Measurements from ENCODE around the gene ANKRD11. TPM values are rescaled to one million over a fixed set of nuclear protein-coding genes. Genes with fewer than 3 reads are reported as not detected.

ANKRD11 gene
- polyA plus RNA-seq, 4 donors = 48.4 to 86.7 (median 65.5) TPM

GRCh38 chr16:89370081-89370511, 120.3 kb downstream of the ANKRD11 start:
- no peak for FAIRE-seq

DNA sequence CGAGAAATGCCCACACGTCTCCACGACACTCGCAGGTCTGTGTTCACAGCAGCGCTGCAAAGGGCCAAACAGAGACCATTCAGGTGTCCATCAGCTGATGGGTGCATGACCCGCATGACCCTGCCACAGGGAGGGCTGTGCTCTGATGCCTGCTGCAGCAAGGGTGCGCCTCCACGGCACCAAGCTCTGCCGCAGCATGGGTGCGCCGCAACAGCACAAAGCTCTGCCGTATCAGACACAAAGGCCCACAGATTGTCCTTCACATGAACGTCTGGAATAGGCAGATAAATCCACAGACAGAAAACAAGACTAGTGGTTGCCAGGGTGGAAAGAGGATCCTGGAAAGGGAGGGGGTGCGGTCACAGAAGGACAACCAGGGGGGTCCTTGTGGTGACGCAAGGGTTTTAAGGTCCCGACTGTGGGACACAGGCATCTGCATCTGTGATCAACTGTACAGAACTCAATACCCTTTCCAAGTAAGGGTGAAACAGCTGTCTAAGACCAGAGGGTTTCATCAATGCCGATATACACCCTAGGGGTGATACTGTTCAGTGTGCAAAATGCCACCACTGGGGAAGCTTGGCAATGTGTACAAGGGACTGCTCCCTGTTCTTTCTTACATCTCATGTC, 121.0 kb downstream of the ANKRD11 start:
- no peak for DNase-seq
- Histone ChIP-seq H3K9me3 (ENCODE audit: control insufficient read depth in 2 of 2, insufficient read depth in 1 of 2, low read depth in 1 of 2, low read length in 1 of 2) (no peaks in the 10 kb centered on the region), H3K4me1 (ENCODE audit: control insufficient read depth in 3 of 3, insufficient read depth in 2 of 3, low read depth in 1 of 3, low read length in 2 of 3) (peaks cover 2 to 6% (median 3%) of the 10 kb centered on the region in 3 donors), H3K4me3 (ENCODE audit: low read depth in 1 of 3, low read length in 3 of 3) (no peak overlapping the region), H3K27ac (ENCODE audit: low read depth in 1 of 3, low read length in 2 of 3) (no peak overlapping the region), H3K36me3 (ENCODE audit: control insufficient read depth in 3 of 3, insufficient read depth in 2 of 3, low read depth in 1 of 3, low read length in 3 of 3) (peaks cover 0 to 63% (median 0%) of the 10 kb centered on the region in 3 donors), H3K27me3 (ENCODE audit: control insufficient read depth in 3 of 3, insufficient read depth in 3 of 3, low read length in 3 of 3) (no peaks in the 10 kb centered on the region)
- FAIRE-seq = no peak
- WGBS, 3 donors = 85 to 91% (median 86%) methylated on average over 17 of the region's 17 CpGs

More at GRCh38 chr16:89370081-89370511, 120.3 kb downstream of the ANKRD11 start:
- Histone ChIP-seq H3K27ac (ENCODE audit: low read depth in 1 of 3, low read length in 2 of 3) (no peak overlapping the region), H3K27me3 (ENCODE audit: control insufficient read depth in 3 of 3, insufficient read depth in 3 of 3, low read length in 3 of 3) (no peaks in the 10 kb centered on the region), H3K4me1 (ENCODE audit: control insufficient read depth in 3 of 3, insufficient read depth in 2 of 3, low read depth in 1 of 3, low read length in 2 of 3) (peaks cover 0 to 6% (median 0%) of the 10 kb centered on the region in 3 donors), H3K36me3 (ENCODE audit: control insufficient read depth in 3 of 3, insufficient read depth in 2 of 3, low read depth in 1 of 3, low read length in 3 of 3) (peaks cover 0 to 63% (median 0%) of the 10 kb centered on the region in 3 donors), H3K9me3 (ENCODE audit: control insufficient read depth in 2 of 2, insufficient read depth in 1 of 2, low read depth in 1 of 2, low read length in 1 of 2) (peaks cover 0 to 2% of the 10 kb centered on the region in 2 donors), H3K4me3 (ENCODE audit: low read depth in 1 of 3, low read length in 3 of 3) (no peak overlapping the region)
- WGBS, 3 donors = 63 to 65% (median 64%) methylated on average over 5 of the region's 5 CpGs
- DNase-seq = no peak

- 87 to 97% (median 91%) methylated on average over 7 of the region's 7 CpGs for WGBS, 3 donors
- Histone ChIP-seq H3K36me3 (ENCODE audit: control insufficient read depth in 3 of 3, insufficient read depth in 2 of 3, low read depth in 1 of 3, low read length in 3 of 3) (peaks cover 0 to 62% (median 0%) of the 10 kb centered on the region in 3 donors), H3K27ac (ENCODE audit: low read depth in 1 of 3, low read length in 2 of 3) (no peak overlapping the region), H3K27me3 (ENCODE audit: control insufficient read depth in 3 of 3, insufficient read depth in 3 of 3, low read length in 3 of 3) (no peaks in the 10 kb centered on the region), H3K4me3 (ENCODE audit: low read depth in 1 of 3, low read length in 3 of 3) (no peak overlapping the region), H3K4me1 (ENCODE audit: control insufficient read depth in 3 of 3, insufficient read depth in 2 of 3, low read depth in 1 of 3, low read length in 2 of 3) (peaks cover 4 to 10% (median 8%) of the 10 kb centered on the region in 3 donors), H3K9me3 (ENCODE audit: control insufficient read depth in 2 of 2, insufficient read depth in 1 of 2, low read depth in 1 of 2, low read length in 1 of 2) (no peaks in the 10 kb centered on the region)
- no peak for FAIRE-seq
- DNase-seq = no peak
Observed at GRCh38 chr16:89368604-89369249, 121.6 kb downstream of the ANKRD11 start.

GRCh38 chr16:89367538-89367915, 122.8 kb downstream of the ANKRD11 start:
- no peaks in the 10 kb centered on the region for H3K9me3 ChIP-seq (ENCODE audit: control insufficient read depth in 2 of 2, insufficient read depth in 1 of 2, low read depth in 1 of 2, low read length in 1 of 2)
- no peak for FAIRE-seq
- H3K27ac ChIP-seq (ENCODE audit: low read depth in 1 of 3, low read length in 2 of 3) = no peak overlapping the region
- no peak for DNase-seq
- 89 to 95% (median 95%) methylated on average over 7 of the region's 7 CpGs for whole genome bisulfite sequencing, 3 donors
- H3K4me3 ChIP-seq (ENCODE audit: low read depth in 1 of 3, low read length in 3 of 3) = no peak overlapping the region
- no peaks in the 10 kb centered on the region for H3K27me3 ChIP-seq (ENCODE audit: control insufficient read depth in 3 of 3, insufficient read depth in 3 of 3, low read length in 3 of 3)
- H3K4me1 ChIP-seq (ENCODE audit: control insufficient read depth in 3 of 3, insufficient read depth in 2 of 3, low read depth in 1 of 3, low read length in 2 of 3) = peaks cover 4 to 13% (median 8%) of the 10 kb centered on the region in 3 donors
- H3K36me3 ChIP-seq (ENCODE audit: control insufficient read depth in 3 of 3, insufficient read depth in 2 of 3, low read depth in 1 of 3, low read length in 3 of 3) = peaks cover 0 to 50% (median 0%) of the 10 kb centered on the region in 3 donors

- H3K4me3 ChIP-seq (ENCODE audit: low read depth in 1 of 3, low read length in 3 of 3) = no peak overlapping the region
- no peaks in the 10 kb centered on the region for H3K27me3 ChIP-seq (ENCODE audit: control insufficient read depth in 3 of 3, insufficient read depth in 3 of 3, low read length in 3 of 3)
- H3K36me3 ChIP-seq (ENCODE audit: control insufficient read depth in 3 of 3, insufficient read depth in 2 of 3, low read depth in 1 of 3, low read length in 3 of 3) = peaks cover 0 to 43% (median 0%) of the 10 kb centered on the region in 3 donors
- DNase-seq (no peak), FAIRE-seq (no peak)
- WGBS, 3 donors = 94 to 95% (median 95%) methylated on average over 35 to 37 of the region's 37 CpGs
- H3K4me1 ChIP-seq (ENCODE audit: control insufficient read depth in 3 of 3, insufficient read depth in 2 of 3, low read depth in 1 of 3, low read length in 2 of 3) = peaks cover 4 to 15% (median 11%) of the 10 kb centered on the region in 3 donors
- H3K9me3 ChIP-seq (ENCODE audit: control insufficient read depth in 2 of 2, insufficient read depth in 1 of 2, low read depth in 1 of 2, low read length in 1 of 2) = no peaks in the 10 kb centered on the region
- H3K27ac ChIP-seq (ENCODE audit: low read depth in 1 of 3, low read length in 2 of 3) = no peak overlapping the region
Observed at GRCh38 chr16:89366561-89367537, 123.5 kb downstream of the ANKRD11 start.

DNA sequence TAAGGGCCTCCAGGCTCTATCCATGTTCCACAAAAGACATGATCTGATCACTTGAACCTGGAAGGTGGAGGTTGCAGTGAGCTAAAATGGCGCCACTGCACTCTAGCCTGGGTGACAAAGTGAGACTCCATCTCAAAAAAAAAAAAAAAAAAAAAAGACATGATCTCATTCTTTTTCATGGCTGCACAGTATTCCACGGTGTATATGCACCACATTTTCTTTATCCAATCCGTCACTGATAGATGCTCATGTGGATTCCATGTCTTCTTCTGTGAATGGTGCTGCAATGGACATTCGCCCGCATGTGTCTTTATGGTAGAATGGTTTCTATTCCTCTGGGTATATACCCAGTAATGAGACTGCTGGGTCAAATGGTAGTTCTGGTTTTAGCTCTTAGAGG, 124.4 kb downstream of the ANKRD11 start:
- H3K9me3 ChIP-seq (ENCODE audit: control insufficient read depth in 2 of 2, insufficient read depth in 1 of 2, low read depth in 1 of 2, low read length in 1 of 2) = no peaks in the 10 kb centered on the region
- no peak for DNase-seq
- peaks cover 0 to 40% (median 0%) of the 10 kb centered on the region in 3 donors for H3K36me3 ChIP-seq (ENCODE audit: control insufficient read depth in 3 of 3, insufficient read depth in 2 of 3, low read depth in 1 of 3, low read length in 3 of 3)
- H3K27ac ChIP-seq (ENCODE audit: low read depth in 1 of 3, low read length in 2 of 3) = no peak overlapping the region
- H3K27me3 ChIP-seq (ENCODE audit: control insufficient read depth in 3 of 3, insufficient read depth in 3 of 3, low read length in 3 of 3) = no peaks in the 10 kb centered on the region
- no peak for FAIRE-seq
- 97 to 98% (median 97%) methylated on average over 5 of the region's 5 CpGs for WGBS, 3 donors
- H3K4me3 ChIP-seq (ENCODE audit: low read depth in 1 of 3, low read length in 3 of 3) = no peak overlapping the region
- peaks cover 4 to 15% (median 11%) of the 10 kb centered on the region in 3 donors for H3K4me1 ChIP-seq (ENCODE audit: control insufficient read depth in 3 of 3, insufficient read depth in 2 of 3, low read depth in 1 of 3, low read length in 2 of 3)

GRCh38 chr16:89365044-89365467, 125.3 kb downstream of the ANKRD11 start:
- no peaks in the 10 kb centered on the region for H3K27me3 ChIP-seq (ENCODE audit: control insufficient read depth in 3 of 3, insufficient read depth in 3 of 3, low read length in 3 of 3)
- H3K36me3 ChIP-seq (ENCODE audit: control insufficient read depth in 3 of 3, insufficient read depth in 2 of 3, low read depth in 1 of 3, low read length in 3 of 3) = peaks cover 0 to 34% (median 0%) of the 10 kb centered on the region in 3 donors
- DNase-seq (no peak), FAIRE-seq (no peak)
- no peak overlapping the region for H3K27ac ChIP-seq (ENCODE audit: low read depth in 1 of 3, low read length in 2 of 3)
- peaks cover 5 to 16% (median 13%) of the 10 kb centered on the region in 3 donors for H3K4me1 ChIP-seq (ENCODE audit: control insufficient read depth in 3 of 3, insufficient read depth in 2 of 3, low read depth in 1 of 3, low read length in 2 of 3)
- no peak overlapping the region for H3K4me3 ChIP-seq (ENCODE audit: low read depth in 1 of 3, low read length in 3 of 3)
- no peaks in the 10 kb centered on the region for H3K9me3 ChIP-seq (ENCODE audit: control insufficient read depth in 2 of 2, insufficient read depth in 1 of 2, low read depth in 1 of 2, low read length in 1 of 2)
- WGBS, 3 donors = 55 to 71% (median 66%) methylated on average over 2 of the region's 2 CpGs

- Histone ChIP-seq H3K27ac (ENCODE audit: low read depth in 1 of 3, low read length in 2 of 3) (no peak overlapping the region), H3K4me1 (ENCODE audit: control insufficient read depth in 3 of 3, insufficient read depth in 2 of 3, low read depth in 1 of 3, low read length in 2 of 3) (peaks cover 5 to 17% (median 16%) of the 10 kb centered on the region in 3 donors), H3K36me3 (ENCODE audit: control insufficient read depth in 3 of 3, insufficient read depth in 2 of 3, low read depth in 1 of 3, low read length in 3 of 3) (peaks cover 0 to 30% (median 0%) of the 10 kb centered on the region in 3 donors), H3K4me3 (ENCODE audit: low read depth in 1 of 3, low read length in 3 of 3) (no peak overlapping the region), H3K9me3 (ENCODE audit: control insufficient read depth in 2 of 2, insufficient read depth in 1 of 2, low read depth in 1 of 2, low read length in 1 of 2) (no peaks in the 10 kb centered on the region), H3K27me3 (ENCODE audit: control insufficient read depth in 3 of 3, insufficient read depth in 3 of 3, low read length in 3 of 3) (no peaks in the 10 kb centered on the region)
- DNase-seq = no peak
- FAIRE-seq = no peak
- WGBS, 3 donors = 70 to 79% (median 78%) methylated on average over 8 of the region's 8 CpGs
Observed at GRCh38 chr16:89364606-89365005, 125.8 kb downstream of the ANKRD11 start.

Measured in small intestine (tissue), 7 donors.